HepG2 (cell line): ENCODE results near the gene RIMBP3C.
"Not testable (repeated sequence)": the region's sequence is repeated elsewhere in the genome, so short reads cannot be mapped to it uniquely, and the experiment has no call there.

Source experiments
- CEBPB ChIP-seq: IDR thresholded peaks from 2 replicates; pipeline ENCODE4 v1.6.1; 2011; ENCODE audit warnings: low read depth, low read length, improper control_type of control experiment, borderline replicate concordance
- CTCF ChIP-seq: sonication (generic); formaldehyde crosslinking; IDR thresholded peaks from 2 replicates; pipeline ENCODE4 v1.5.0; 2020; ENCODE audit warnings: mild to moderate bottlenecking, missing genetic modification reagents, moderate library complexity
- IKZF4 ChIP-seq: sonication (generic); formaldehyde crosslinking; IDR thresholded peaks from 2 replicates; pipeline ENCODE4 v1.5.1; 2020; ENCODE audit warnings: borderline replicate concordance, mild to moderate bottlenecking, low read depth, missing genetic modification reagents; ENCODE audit errors: not compliant biosample characterization
- JUN ChIP-seq: sonication (generic); formaldehyde crosslinking; IDR thresholded peaks from 2 replicates; pipeline ENCODE4 v1.4.0; 2020; ENCODE audit warnings: mild to moderate bottlenecking, missing genetic modification reagents
- KDM4B ChIP-seq: sonication (generic); formaldehyde crosslinking; IDR thresholded peaks from 2 replicates; pipeline ENCODE4 v1.4.0; 2020; ENCODE audit warnings: missing genetic modification reagents
- MYC ChIP-seq: sonication (generic); formaldehyde crosslinking; IDR thresholded peaks from 2 replicates; pipeline ENCODE4 v1.9.0; 2021; ENCODE audit warnings: missing genetic modification reagents, borderline replicate concordance
- REPIN1 ChIP-seq: sonication (generic); formaldehyde crosslinking; IDR thresholded peaks from 2 replicates; pipeline ENCODE4 v1.8.0; 2022; ENCODE audit warnings: missing genetic modification reagents, low read depth, mild to moderate bottlenecking, borderline replicate concordance
- SP1 ChIP-seq, 2 experiments: fragments of 450-650 bp in 1 of 2; sonication (generic) in 1 of 2; formaldehyde crosslinking in 1 of 2; IDR thresholded peaks; 2 replicates each; pipeline versions ENCODE4 v1.4.0 to v1.6.1; 2016 to 2020; ENCODE audit warnings: missing genetic modification reagents in 1 of 2
- TBX3 ChIP-seq: fragments of 450-650 bp; IDR thresholded peaks from 2 replicates; pipeline ENCODE4 v1.6.1; 2017; ENCODE audit warnings: antibody characterized with exemption, mild to moderate bottlenecking, inconsistent platforms, borderline replicate concordance
- ZBTB40 ChIP-seq, 2 experiments: fragments of 450-650 bp in 1 of 2; sonication (generic) in 1 of 2; formaldehyde crosslinking in 1 of 2; IDR thresholded peaks; 2 replicates each; pipeline versions ENCODE4 v1.6.1 to v1.8.0; 2016 to 2022; ENCODE audit warnings: antibody characterized with exemption in 1 of 2, mild to moderate bottlenecking in 1 of 2, missing genetic modification reagents in 1 of 2
- ZNF362 ChIP-seq: sonication (generic); formaldehyde crosslinking; IDR thresholded peaks from 2 replicates; pipeline ENCODE4 v1.4.0; 2020; ENCODE audit warnings: missing genetic modification reagents, mild to moderate bottlenecking, borderline replicate concordance
- ZNF512 ChIP-seq: sonication (generic); formaldehyde crosslinking; IDR thresholded peaks from 2 replicates; pipeline ENCODE4 v1.4.0; 2020; ENCODE audit warnings: mild to moderate bottlenecking, missing genetic modification reagents
- ZNF678 ChIP-seq: sonication (generic); formaldehyde crosslinking; IDR thresholded peaks from 2 replicates; pipeline ENCODE4 v1.4.0; 2020; ENCODE audit warnings: mild to moderate bottlenecking, missing genetic modification reagents
- ZNF782 ChIP-seq: sonication (generic); formaldehyde crosslinking; IDR thresholded peaks from 2 replicates; pipeline ENCODE4 v1.4.0; 2020; ENCODE audit warnings: missing genetic modification reagents, mild to moderate bottlenecking, borderline replicate concordance

- TF ChIP-seq TBX3; IKZF4; CTCF (CRISPR knock-in tag); ZBTB40 (IDR thresholded peaks at IDR 0.05); ZBTB40 (CRISPR knock-in tag; IDR thresholded peaks at IDR 0.05); CEBPB; ZNF512; JUN (CRISPR knock-in tag); REPIN1 (CRISPR knock-in tag); ZNF782 (CRISPR knock-in tag); ZNF362 (CRISPR knock-in tag); MYC (CRISPR knock-in tag); KDM4B (CRISPR knock-in tag); ZNF678; SP1 (IDR thresholded peaks at IDR 0.05); SP1 (CRISPR knock-in tag; IDR thresholded peaks at IDR 0.05): not testable (repeated sequence)
These were observed 34.7 kb downstream of the RIMBP3C start for GRCh38 chr22:21516522-21516921.
